ENCODE measurements around the gene IPO5.
"Not testable (repeated sequence)": the region's sequence is repeated elsewhere in the genome, so short reads cannot be mapped to it uniquely, and the experiment has no call there.

The IPO5 gene

DNA sequence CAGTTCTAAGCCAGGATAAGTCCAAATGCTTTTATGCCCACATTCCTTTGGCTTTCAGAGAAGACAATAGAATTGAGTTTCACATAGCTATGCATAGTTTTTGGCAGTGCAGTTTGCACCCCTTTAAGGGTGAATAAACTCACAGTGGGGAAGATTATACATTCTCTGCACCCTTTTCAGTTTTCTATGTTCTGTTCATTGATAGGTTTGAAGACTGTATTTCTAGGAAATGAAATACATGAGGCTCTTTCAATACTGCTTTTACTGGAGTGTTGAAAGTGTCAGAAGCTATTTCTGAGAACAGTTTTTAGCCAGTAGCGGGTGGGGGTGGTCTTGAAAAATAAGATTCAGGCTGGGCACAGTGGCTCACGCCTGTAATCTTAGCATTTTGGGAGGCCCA is 46.2 kb downstream of the IPO5 start:
- no peak for TF ChIP-seq JUND (IDR thresholded peaks at IDR 0.05; ENCODE audit: low read depth)
- in situ Hi-C loops (cut with HindIII; ENCODE audit: low pct_unique_long_range_greater_than_20kb, low sequenced_read_pairs) = no loop called here

GRCh38 chr13:98004107-98004506 is 50.6 kb downstream of the IPO5 start:
- TF ChIP-seq JUND (IDR thresholded peaks at IDR 0.05; ENCODE audit: low read depth) = no peak
- in situ Hi-C loops (cut with HindIII; ENCODE audit: low pct_unique_long_range_greater_than_20kb, low sequenced_read_pairs) = no loop called here
- DNase-seq (ENCODE audit: low read depth in 1 of 2, low spot score in 1 of 2) = peak in 1 of 2 experiments; percentile 0

More for the DNA sequence above, 46.2 kb downstream of the IPO5 start:
- DNase-seq (ENCODE audit: low read depth in 1 of 2, low spot score in 1 of 2) = no peak

GRCh38 chr13:98004997-98005396 is 51.5 kb downstream of the IPO5 start:
- in situ Hi-C loops (cut with HindIII; ENCODE audit: low pct_unique_long_range_greater_than_20kb, low sequenced_read_pairs); DNase-seq (ENCODE audit: low read depth in 1 of 2, low spot score in 1 of 2): not testable (repeated sequence)

DNA sequence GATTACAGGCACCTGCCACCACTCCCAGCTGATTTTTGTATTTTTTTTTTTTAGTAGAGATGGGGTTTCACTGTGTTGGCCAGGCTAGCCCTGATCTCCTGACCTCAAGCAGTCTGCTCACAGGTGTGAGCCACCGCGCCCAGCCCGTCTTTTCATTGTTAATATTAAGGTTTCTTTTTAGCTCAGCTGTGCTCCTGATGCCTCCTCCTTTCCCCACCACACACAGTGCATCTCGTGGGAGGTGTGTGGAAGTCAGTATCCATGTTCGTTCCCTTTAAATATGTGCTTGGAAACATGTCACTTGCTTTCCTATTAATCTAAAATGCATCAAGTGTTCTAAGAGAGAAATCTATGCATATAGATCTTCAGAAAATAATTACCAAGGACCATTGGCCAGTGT is 53.5 kb downstream of the IPO5 start:
- in situ Hi-C loops (cut with HindIII; ENCODE audit: low pct_unique_long_range_greater_than_20kb, low sequenced_read_pairs) = no loop called here
- TF ChIP-seq JUND (IDR thresholded peaks at IDR 0.05; ENCODE audit: low read depth) = no peak
- DNase-seq (ENCODE audit: low read depth in 1 of 2, low spot score in 1 of 2) = no peak

GRCh38 chr13:98013241-98013640 is 59.8 kb downstream of the IPO5 start:
- no peak for TF ChIP-seq JUND (IDR thresholded peaks at IDR 0.05; ENCODE audit: low read depth)
- in situ Hi-C loops (cut with HindIII; ENCODE audit: low pct_unique_long_range_greater_than_20kb, low sequenced_read_pairs) = no loop called here
- DNase-seq (ENCODE audit: low read depth in 1 of 2, low spot score in 1 of 2) = no peak

DNA sequence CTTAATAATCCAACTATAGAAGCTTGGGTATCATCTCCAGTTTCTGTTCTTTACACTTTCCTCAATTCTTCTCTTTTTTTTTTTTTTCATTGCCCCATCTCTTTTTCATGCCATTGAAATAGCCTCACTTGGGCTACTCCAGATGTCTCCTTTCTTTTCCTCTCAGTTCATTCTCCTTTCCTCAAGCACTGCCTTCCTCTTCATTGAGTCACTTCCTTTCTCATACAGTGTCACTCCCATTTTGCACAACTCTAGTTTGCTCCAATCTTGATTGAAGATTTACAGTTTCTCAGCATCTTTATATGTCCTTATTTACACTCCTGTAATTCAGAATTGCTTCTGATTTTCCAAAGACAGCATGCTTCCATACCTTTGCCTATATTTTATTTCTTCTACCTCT is 61.3 kb downstream of the IPO5 start:
- no peak for TF ChIP-seq JUND (IDR thresholded peaks at IDR 0.05; ENCODE audit: low read depth)
- in situ Hi-C loops (cut with HindIII; ENCODE audit: low pct_unique_long_range_greater_than_20kb, low sequenced_read_pairs) = no loop called here
- no peak for DNase-seq (ENCODE audit: low read depth in 1 of 2, low spot score in 1 of 2)

GRCh38 chr13:98018293-98018692 is 64.8 kb downstream of the IPO5 start:
- in situ Hi-C loops (cut with HindIII; ENCODE audit: low pct_unique_long_range_greater_than_20kb, low sequenced_read_pairs) = no loop called here
- TF ChIP-seq JUND (IDR thresholded peaks at IDR 0.05; ENCODE audit: low read depth) = no peak
- DNase-seq (ENCODE audit: low read depth in 1 of 2, low spot score in 1 of 2) = no peak

DNA sequence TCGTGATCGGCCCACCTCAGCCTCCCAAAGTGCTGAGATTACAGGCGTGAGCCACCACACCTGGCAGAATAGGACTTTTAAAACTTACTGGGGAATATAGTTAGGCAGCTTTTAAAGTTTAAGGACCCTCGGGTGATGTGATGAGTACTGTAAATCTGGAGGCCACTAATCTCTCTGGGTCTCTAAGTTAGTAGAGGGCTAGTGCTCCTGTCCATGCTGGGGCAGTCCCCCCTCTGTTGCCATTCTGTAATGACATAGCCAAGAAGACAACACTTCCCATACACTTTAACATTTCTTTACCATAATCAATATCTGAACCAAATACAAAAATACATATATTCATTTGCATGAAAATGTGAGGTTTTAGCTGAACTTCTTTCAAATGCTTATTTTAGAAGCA is 65.7 kb downstream of the IPO5 start:
- in situ Hi-C loops (cut with HindIII; ENCODE audit: low pct_unique_long_range_greater_than_20kb, low sequenced_read_pairs) = no loop called here
- DNase-seq (ENCODE audit: low read depth in 1 of 2, low spot score in 1 of 2) = no peak
- TF ChIP-seq JUND (IDR thresholded peaks at IDR 0.05; ENCODE audit: low read depth) = no peak

- TF ChIP-seq JUND (IDR thresholded peaks at IDR 0.05; ENCODE audit: low read depth) = no peak
- DNase-seq (ENCODE audit: low read depth in 1 of 2, low spot score in 1 of 2) = no peak
- in situ Hi-C loops (cut with HindIII; ENCODE audit: low pct_unique_long_range_greater_than_20kb, low sequenced_read_pairs) = no loop called here
Measured at GRCh38 chr13:98020271-98020670, 66.8 kb downstream of the IPO5 start.

DNA sequence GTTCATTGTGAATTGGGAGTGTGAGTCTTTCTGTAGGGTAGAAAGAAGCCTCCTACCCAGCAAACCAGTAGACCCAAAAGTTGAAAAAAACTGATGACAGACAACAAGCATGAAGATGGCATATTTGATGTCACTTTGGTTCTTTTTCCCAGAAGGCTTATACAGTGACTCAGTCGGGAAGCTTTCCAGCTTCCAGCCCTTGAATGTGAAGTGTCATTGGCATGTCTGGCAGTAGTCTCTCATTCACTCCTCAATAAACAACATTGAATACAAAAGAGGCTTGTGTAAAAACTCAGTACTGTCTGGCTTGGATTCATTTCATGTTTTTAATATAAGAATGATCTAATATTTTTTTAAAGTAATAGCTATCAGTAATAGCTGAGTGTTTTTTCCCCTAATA is 68.7 kb downstream of the IPO5 start:
- DNase-seq (ENCODE audit: low read depth in 1 of 2, low spot score in 1 of 2) = no peak
- TF ChIP-seq JUND (IDR thresholded peaks at IDR 0.05; ENCODE audit: low read depth) = no peak
- in situ Hi-C loops (cut with HindIII; ENCODE audit: low pct_unique_long_range_greater_than_20kb, low sequenced_read_pairs) = no loop called here

GRCh38 chr13:98025480-98026025 is 72.1 kb downstream of the IPO5 start:
- in situ Hi-C loops (cut with HindIII; ENCODE audit: low pct_unique_long_range_greater_than_20kb, low sequenced_read_pairs) = no loop called here
- no peak for DNase-seq (ENCODE audit: low read depth in 1 of 2, low spot score in 1 of 2)
- TF ChIP-seq JUND (IDR thresholded peaks at IDR 0.05; ENCODE audit: low read depth) = no peak

GRCh38 chr13:98026457-98026857 is 73.0 kb downstream of the IPO5 start:
- in situ Hi-C loops (cut with HindIII; ENCODE audit: low pct_unique_long_range_greater_than_20kb, low sequenced_read_pairs) = no loop called here
- no peak for DNase-seq (ENCODE audit: low read depth in 1 of 2, low spot score in 1 of 2)
- no peak for TF ChIP-seq JUND (IDR thresholded peaks at IDR 0.05; ENCODE audit: low read depth)

DNA sequence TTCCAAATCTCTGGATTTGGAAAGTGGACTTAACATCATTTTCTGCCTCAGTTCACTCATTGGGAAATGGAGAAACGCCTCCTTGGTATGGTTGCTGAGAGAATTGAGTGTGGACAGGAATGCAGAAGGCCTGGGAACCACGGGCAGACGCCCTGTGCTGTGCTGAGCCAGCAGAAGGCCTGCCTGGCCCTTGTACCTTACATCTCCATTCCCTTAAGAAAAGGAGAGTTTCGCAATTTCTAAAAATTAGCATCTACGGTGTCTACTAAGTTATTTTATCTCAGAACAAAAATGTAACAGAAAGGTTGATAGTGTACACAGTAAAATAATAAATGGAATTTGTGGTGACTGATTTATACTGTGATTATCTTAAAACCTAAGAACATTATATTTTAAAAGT is 78.7 kb downstream of the IPO5 start:
- DNase-seq (ENCODE audit: low read depth in 1 of 2, low spot score in 1 of 2) = no peak
- in situ Hi-C loops (cut with HindIII; ENCODE audit: low pct_unique_long_range_greater_than_20kb, low sequenced_read_pairs) = no loop called here
- TF ChIP-seq JUND (IDR thresholded peaks at IDR 0.05; ENCODE audit: low read depth) = no peak
